GM12872 (cell line): Measurements from ENCODE around the gene PACRG.

Experiments
- CTCF ChIP-seq: IDR thresholded peaks from 3 replicates; pipeline ENCODE4 v1.5.1; 2011; ENCODE audit warnings: low read depth, mild to moderate bottlenecking, low read length, moderate library complexity; ENCODE audit not compliant: insufficient read depth

PACRG gene

GRCh38 chr6:163301726-163302635, 574.2 kb downstream of the PACRG start:
- no peak for TF ChIP-seq CTCF

- no peak for TF ChIP-seq CTCF
Measured at GRCh38 chr6:163302747-163303146, 575.0 kb downstream of the PACRG start.

- TF ChIP-seq CTCF = no peak
Measured at GRCh38 chr6:163306000-163306399, 578.2 kb downstream of the PACRG start.

- TF ChIP-seq CTCF = no peak
Measured at GRCh38 chr6:163308629-163309440, 581.1 kb downstream of the PACRG start.

- no peak for TF ChIP-seq CTCF
Measured at GRCh38 chr6:163309491-163310026, 581.8 kb downstream of the PACRG start.

GRCh38 chr6:163310096-163310972, 582.6 kb downstream of the PACRG start:
- TF ChIP-seq CTCF = no peak
